ENCODE results near the gene TEK.

The TEK gene

GRCh38 chr9:27112235-27112634 lies 3.2 kb downstream of the TEK start:
- in situ Hi-C loops (cut with HindIII; ENCODE audit: low pct_ligation_motif_present, low pct_unique_long_range_greater_than_20kb, low sequenced_read_pairs) = no loop called here
- DNase-seq = no peak

- no peak for DNase-seq
- in situ Hi-C loops (cut with HindIII; ENCODE audit: low pct_ligation_motif_present, low pct_unique_long_range_greater_than_20kb, low sequenced_read_pairs) = no loop called here
Measured at GRCh38 chr9:27117489-27118135, 8.6 kb downstream of the TEK start.

GRCh38 chr9:27118916-27119315 lies 9.9 kb downstream of the TEK start:
- in situ Hi-C loops (cut with HindIII; ENCODE audit: low pct_ligation_motif_present, low pct_unique_long_range_greater_than_20kb, low sequenced_read_pairs) = no loop called here
- no peak for DNase-seq

GRCh38 chr9:27124151-27124550 lies 15.1 kb downstream of the TEK start:
- DNase-seq = no peak

GRCh38 chr9:27125030-27125429 lies 16.0 kb downstream of the TEK start:
- in situ Hi-C loops (cut with HindIII; ENCODE audit: low pct_ligation_motif_present, low pct_unique_long_range_greater_than_20kb, low sequenced_read_pairs) = no loop called here
- DNase-seq = peak; percentile 21

More at GRCh38 chr9:27124151-27124550, 15.1 kb downstream of the TEK start:
- in situ Hi-C loops (cut with HindIII; ENCODE audit: low pct_ligation_motif_present, low pct_unique_long_range_greater_than_20kb, low sequenced_read_pairs) = no loop called here

GRCh38 chr9:27125936-27126335 lies 16.9 kb downstream of the TEK start:
- DNase-seq = no peak
- in situ Hi-C loops (cut with HindIII; ENCODE audit: low pct_ligation_motif_present, low pct_unique_long_range_greater_than_20kb, low sequenced_read_pairs) = no loop called here

- DNase-seq = no peak
- in situ Hi-C loops (cut with HindIII; ENCODE audit: low pct_ligation_motif_present, low pct_unique_long_range_greater_than_20kb, low sequenced_read_pairs) = no loop called here
Measured at GRCh38 chr9:27126670-27127069, 17.6 kb downstream of the TEK start.

- in situ Hi-C loops (cut with HindIII; ENCODE audit: low pct_ligation_motif_present, low pct_unique_long_range_greater_than_20kb, low sequenced_read_pairs) = no loop called here
- no peak for DNase-seq
Measured at GRCh38 chr9:27129221-27129620, 20.2 kb downstream of the TEK start.

- in situ Hi-C loops (cut with HindIII; ENCODE audit: low pct_ligation_motif_present, low pct_unique_long_range_greater_than_20kb, low sequenced_read_pairs) = no loop called here
- no peak for DNase-seq
Measured at GRCh38 chr9:27131731-27132130, 22.7 kb downstream of the TEK start.

GRCh38 chr9:27133817-27134216 lies 24.8 kb downstream of the TEK start:
- in situ Hi-C loops (cut with HindIII; ENCODE audit: low pct_ligation_motif_present, low pct_unique_long_range_greater_than_20kb, low sequenced_read_pairs) = no loop called here
- DNase-seq = no peak

GRCh38 chr9:27142299-27142930 lies 33.4 kb downstream of the TEK start:
- in situ Hi-C loops (cut with HindIII; ENCODE audit: low pct_ligation_motif_present, low pct_unique_long_range_greater_than_20kb, low sequenced_read_pairs) = no loop called here

GRCh38 chr9:27145143-27145542 lies 36.1 kb downstream of the TEK start:
- in situ Hi-C loops (cut with HindIII; ENCODE audit: low pct_ligation_motif_present, low pct_unique_long_range_greater_than_20kb, low sequenced_read_pairs) = no loop called here
- DNase-seq = no peak

More at GRCh38 chr9:27142299-27142930, 33.4 kb downstream of the TEK start:
- no peak for DNase-seq

GRCh38 chr9:27149651-27150050 lies 40.6 kb downstream of the TEK start:
- in situ Hi-C loops (cut with HindIII; ENCODE audit: low pct_ligation_motif_present, low pct_unique_long_range_greater_than_20kb, low sequenced_read_pairs) = no loop called here
- no peak for DNase-seq

GRCh38 chr9:27150746-27151406 lies 41.9 kb downstream of the TEK start:
- in situ Hi-C loops (cut with HindIII; ENCODE audit: low pct_ligation_motif_present, low pct_unique_long_range_greater_than_20kb, low sequenced_read_pairs) = no loop called here
- DNase-seq = no peak

GRCh38 chr9:27151693-27152404 lies 42.8 kb downstream of the TEK start:
- in situ Hi-C loops (cut with HindIII; ENCODE audit: low pct_ligation_motif_present, low pct_unique_long_range_greater_than_20kb, low sequenced_read_pairs) = no loop called here
- peak; percentile 51 for DNase-seq

- in situ Hi-C loops (cut with HindIII; ENCODE audit: low pct_ligation_motif_present, low pct_unique_long_range_greater_than_20kb, low sequenced_read_pairs) = no loop called here
- no peak for DNase-seq
Measured at GRCh38 chr9:27152405-27152718, 43.3 kb downstream of the TEK start.

- DNase-seq = no peak
- in situ Hi-C loops (cut with HindIII; ENCODE audit: low pct_ligation_motif_present, low pct_unique_long_range_greater_than_20kb, low sequenced_read_pairs) = no loop called here
Measured at GRCh38 chr9:27154908-27155307, 45.9 kb downstream of the TEK start.

- in situ Hi-C loops (cut with HindIII; ENCODE audit: low pct_ligation_motif_present, low pct_unique_long_range_greater_than_20kb, low sequenced_read_pairs) = no loop called here
- DNase-seq = no peak
Measured at GRCh38 chr9:27157097-27157496, 48.1 kb downstream of the TEK start.

- no peak for DNase-seq
- in situ Hi-C loops (cut with HindIII; ENCODE audit: low pct_ligation_motif_present, low pct_unique_long_range_greater_than_20kb, low sequenced_read_pairs) = no loop called here
Measured at GRCh38 chr9:27157736-27158135, 48.7 kb downstream of the TEK start.

Measured in ACHN (cell line).